Activated T-cell treated with anti-CD3 and anti-CD28 coated beads, Interleukin-2, amount 50 U/mL, for 1 hour (primary cell): ENCODE measurements around the gene DZIP1L.
"Not testable (repeated sequence)": the region's sequence is repeated elsewhere in the genome, so short reads cannot be mapped to it uniquely, and the experiment has no call there.

Source experiments
- DNase-seq: peaks from one replicate; pipeline ENCODE4 v3.0.0-alpha.2; 2020

Gene DZIP1L

GRCh38 chr3:138114988-138115971 is at the start of gene DZIP1L:
Gene DZIP1L (minus strand): TSS chr3:138115608. CDS start chr3:138103971, 11,637 bp downstream.
- DNase-seq: peak; percentile 27

GRCh38 chr3:138165061-138165460 is 49.7 kb upstream of the DZIP1L start:
- DNase-seq: no peak

- no peak for DNase-seq
These were observed 42.3 kb upstream of the DZIP1L start for GRCh38 chr3:138157743-138158142.

DNA sequence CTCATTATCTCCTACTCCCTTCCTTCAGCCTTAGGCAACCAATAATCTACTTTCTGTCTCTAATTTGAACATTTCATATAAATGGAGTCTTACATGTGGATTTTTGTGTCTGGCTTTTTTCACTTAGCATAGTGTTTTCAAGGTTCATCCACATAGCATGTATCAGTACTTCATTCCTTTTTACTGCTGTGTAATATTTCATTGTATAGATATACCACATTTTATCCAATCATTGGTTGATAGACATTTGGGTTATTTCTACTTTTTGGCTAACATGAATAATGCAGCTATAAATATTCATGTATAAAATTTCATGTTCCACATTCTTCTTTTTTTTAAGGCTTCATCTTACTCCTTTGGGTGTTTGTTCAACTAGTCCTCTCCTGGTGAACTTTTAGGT is 39.1 kb upstream of the DZIP1L start:
- no peak for DNase-seq

GRCh38 chr3:138148503-138148902 is 33.1 kb upstream of the DZIP1L start:
- DNase-seq: no peak

DNA sequence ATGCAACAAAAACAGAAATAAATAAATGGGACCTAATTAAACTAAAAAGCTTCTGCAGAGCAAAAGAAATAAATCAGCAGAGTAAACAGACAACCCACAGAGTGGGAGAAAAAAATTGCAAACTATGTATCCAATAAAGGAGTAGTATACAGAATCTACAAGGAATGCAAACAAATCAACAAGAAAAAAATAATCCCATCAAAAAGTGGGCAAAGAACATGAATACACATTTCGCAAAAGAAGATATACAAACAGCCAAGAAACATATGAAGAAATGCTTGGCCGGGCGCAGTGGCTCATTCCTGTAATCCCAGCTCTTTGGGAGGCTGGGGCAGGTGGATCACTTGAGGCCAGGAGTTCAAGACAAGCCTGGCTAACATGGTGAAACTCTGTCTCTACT is 26.8 kb upstream of the DZIP1L start:
- DNase-seq: not testable (repeated sequence)

DNA sequence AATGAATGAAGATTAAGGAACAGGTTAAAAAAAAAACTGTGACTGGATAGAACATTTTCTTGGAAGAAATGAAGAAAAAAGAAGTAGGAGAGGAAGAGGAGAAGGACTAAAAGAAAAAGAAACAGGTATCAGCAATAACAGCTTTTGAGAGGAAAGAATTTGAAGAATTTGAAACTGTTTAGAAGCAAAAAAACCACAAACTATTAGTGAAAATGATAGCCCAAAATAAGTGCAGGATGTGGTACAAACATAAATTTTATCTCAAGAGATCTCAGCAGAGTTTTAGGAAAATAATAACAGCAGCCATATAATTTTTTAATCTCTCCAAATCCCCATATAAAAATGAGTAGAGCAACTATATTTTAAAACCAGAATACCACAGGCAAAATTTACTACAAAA is 25.5 kb upstream of the DZIP1L start:
- DNase-seq: no peak

GRCh38 chr3:138139691-138140090 is 24.3 kb upstream of the DZIP1L start:
- no peak for DNase-seq

- no peak for DNase-seq
These were observed 22.5 kb upstream of the DZIP1L start for GRCh38 chr3:138137861-138138260.

DNA sequence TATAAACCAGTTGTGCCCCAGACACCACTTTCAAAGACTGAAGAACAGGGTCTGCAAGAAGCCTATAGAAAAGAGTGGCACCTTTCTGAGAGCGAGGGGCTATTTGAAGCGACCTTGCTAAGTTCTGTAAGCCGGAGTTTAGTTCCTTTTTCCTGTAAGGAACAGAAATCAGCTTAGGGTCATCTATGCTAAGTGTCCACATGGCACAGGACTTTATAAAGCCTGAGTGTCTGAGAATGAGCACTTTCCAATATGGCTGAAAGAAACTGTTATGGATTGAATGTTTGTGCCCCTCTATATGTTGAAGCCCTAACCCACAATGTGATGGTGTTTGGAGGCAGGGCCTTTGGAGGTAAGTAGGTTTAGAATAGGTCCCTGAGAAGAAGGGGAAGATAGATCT is 20.8 kb upstream of the DZIP1L start:
- no peak for DNase-seq

DNA sequence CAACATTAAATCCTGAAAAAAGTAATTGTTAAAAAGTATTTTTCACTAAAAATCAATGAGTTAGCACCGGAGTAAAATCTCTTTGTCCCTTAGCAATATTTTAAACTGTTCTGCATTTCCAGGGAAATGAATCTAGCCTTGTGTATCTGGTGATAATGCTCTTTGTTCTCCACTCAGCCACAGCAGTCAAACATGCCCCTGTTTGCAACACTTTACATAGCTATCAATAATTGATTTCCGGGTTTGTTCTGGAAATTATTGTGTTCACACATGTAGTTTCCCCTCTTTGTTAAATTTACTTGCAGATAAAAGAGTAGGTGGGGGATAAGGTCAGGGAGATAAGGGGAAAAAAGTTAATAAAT is 20.4 kb upstream of the DZIP1L start:
- no peak for DNase-seq

DNA sequence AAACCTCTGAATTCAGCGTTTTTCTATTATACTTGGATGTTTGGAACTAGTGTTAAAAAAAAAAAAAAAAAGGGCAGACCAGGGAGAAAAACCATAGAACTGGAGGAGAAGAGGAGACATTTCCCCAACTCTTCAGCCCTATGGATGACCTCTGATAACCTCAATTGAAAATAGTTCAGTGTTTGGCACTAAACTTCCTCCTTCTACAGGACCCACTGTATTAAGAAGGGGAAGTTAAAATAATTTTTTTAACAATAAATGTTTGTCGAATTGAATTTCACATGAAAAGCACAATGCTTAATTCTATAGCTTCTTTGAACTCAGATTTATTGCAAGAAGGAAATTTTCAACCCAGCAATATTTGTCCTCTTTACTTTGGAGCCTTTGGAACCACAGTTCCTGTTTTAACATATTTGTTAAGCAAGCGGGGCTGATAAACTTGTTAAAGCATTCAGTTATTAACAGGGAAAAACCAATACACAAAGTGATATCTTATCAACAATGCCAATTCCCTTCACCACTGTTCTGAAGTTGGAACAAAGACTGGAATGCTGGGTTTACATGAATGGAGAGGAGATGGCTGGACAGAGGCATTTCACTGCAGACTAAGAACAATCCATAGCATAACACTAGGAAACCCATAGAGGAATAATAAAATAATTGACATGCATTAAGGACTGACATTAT is 19.9 kb upstream of the DZIP1L start:
- no peak for DNase-seq

DNA sequence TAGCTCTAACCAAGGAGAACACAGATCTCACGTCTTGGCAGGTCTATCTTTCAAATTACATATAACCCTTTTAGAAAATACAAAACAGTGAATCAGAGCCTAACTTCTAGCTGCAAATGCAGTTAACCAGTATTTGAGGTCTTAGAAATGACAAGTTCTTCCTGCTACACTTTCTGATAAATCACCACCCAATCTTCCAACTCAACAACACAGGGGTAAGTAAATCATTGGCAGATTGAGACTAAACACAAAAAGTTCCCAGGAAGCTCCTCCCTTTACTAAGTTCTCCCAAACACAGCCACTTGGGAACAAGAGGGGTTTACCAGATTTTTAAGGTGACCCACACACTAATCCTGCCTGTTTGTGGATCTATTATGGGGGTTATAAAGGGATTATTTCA is 16.8 kb upstream of the DZIP1L start, which contains the start of gene A4GNT:
Gene A4GNT, minus strand, starts transcription at position 152 of the 400 bp plus-strand sequence. CDS start 1,134 bp downstream, outside the sequence.
- DNase-seq: no peak

DNA sequence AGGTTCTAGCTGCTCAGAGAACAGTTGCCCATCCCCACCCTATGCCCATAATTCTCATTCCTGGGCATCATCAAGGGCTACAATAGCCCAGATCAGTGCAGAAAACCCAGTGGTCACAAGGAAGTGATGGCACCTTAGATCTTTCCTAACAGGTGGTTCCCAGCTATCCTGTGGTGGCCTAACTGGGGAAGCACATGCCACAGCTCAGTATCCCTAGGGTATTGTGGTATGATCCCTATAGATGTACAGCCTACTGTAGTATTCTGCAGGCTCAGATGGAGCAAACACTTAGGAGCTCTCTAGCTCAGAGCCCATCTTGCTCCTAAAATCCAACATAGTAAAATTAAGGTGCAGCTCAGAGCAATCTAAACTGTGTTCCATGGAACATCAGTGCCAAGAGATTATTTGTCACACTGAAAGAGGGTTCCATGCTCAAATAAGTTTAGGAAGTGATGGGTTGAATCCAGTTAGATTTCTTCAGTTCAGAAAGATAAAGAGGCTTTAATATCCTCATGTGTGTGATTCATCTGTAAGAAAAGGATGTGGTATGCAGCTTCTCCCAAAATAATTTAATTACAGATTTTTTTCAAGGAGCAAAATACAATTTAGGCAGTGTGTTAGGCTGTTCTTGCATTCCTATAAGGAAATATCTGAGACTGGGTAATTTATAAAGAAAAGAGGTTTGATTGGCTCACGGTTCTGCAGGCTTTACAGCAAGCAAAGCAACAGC is 12.4 kb upstream of the DZIP1L start:
- no peak for DNase-seq

- DNase-seq: no peak
These were observed 10.3 kb upstream of the DZIP1L start for GRCh38 chr3:138125548-138126221.

DNA sequence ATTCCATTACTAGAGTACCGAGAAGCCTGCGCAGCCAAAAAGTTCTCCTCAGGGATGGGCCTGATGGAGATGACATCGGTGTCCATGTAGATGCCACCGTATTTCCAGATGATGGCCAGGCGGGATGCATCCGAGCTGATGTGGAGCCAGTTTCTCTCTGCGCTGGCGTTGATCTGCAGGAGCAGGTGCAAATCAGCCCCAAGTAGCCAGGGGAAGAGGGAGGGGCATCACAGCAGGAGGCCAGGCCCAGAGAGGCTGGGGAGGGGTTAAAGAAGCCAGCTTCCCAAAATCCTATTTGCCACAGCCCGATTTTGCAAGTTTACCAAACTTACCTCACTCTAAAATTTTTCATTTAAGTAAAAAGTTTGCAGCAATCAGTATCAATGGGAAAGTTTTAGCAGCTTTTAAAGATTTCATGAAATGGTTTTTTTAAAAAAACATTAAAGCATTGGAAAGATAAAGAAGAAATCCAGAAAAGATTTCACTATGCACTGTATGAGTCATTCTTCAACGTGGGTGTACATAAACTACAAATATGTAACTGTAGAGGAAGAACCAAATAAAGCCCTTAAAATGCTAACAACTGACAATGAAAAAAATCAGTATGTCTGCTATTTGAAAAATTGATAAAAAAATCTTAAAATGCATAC is 9.4 kb upstream of the DZIP1L start:
- no peak for DNase-seq

- no peak for DNase-seq
These were observed 8.8 kb upstream of the DZIP1L start for GRCh38 chr3:138124188-138124587.

- no peak for DNase-seq
These were observed 4.0 kb upstream of the DZIP1L start for GRCh38 chr3:138119423-138119766.

GRCh38 chr3:138118612-138119422 is 3.4 kb upstream of the DZIP1L start:
- DNase-seq: peak; percentile 55

- DNase-seq: no peak
These were observed 933 bp downstream of the DZIP1L start for GRCh38 chr3:138114431-138114918.

DNA sequence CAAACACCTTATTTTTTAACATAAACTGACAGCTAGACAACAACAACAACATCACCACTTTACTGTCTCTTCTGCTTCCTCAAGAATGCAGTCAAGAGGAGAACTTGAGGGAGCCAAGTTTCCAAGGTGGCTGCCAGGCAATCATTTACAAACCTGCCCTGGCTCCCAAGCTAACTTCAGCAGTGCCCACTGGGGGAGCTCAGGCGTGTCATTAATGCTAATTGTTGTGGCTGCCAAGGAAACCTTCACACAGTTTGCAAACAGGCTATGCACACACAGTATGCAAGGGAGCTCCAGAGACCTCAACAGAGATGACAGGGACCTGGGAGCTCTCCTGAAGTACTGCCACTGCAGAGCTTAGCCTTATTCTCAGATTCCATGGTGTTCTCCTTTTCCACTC is 2.1 kb downstream of the DZIP1L start:
- DNase-seq: no peak
